ENCODE results near the gene GLT6D1. TPM values are rescaled to one million over a fixed set of nuclear protein-coding genes. Genes with fewer than 3 reads are reported as not detected.

Gene GLT6D1
- polyA plus RNA-seq, 3 donors: not detected

DNA sequence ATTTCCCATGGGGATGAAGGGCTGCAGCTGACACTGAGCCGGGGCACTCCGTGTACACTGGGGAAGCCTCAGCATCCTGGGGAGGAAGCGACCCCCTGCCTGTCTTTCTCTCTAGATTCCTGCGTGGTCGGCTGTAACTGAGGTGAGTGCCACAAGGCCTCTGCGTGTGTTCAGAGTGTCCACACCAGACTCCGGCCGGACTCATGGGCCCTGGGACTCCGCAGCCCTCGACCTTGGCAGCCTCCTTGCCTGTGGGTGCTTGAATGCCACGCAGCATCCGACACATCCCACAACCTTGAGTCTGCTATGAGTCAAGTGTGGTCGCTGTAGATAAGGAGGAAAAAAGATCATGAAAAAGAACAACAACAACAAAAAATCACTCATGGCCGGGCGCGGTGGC lies 54.4 kb downstream of the GLT6D1 start:
- no peak for DNase-seq

GRCh38 chr9:135584371-135584770 lies 55.0 kb downstream of the GLT6D1 start:
- DNase-seq: no peak

GRCh38 chr9:135583688-135584011 lies 55.7 kb downstream of the GLT6D1 start:
- DNase-seq: no peak

GRCh38 chr9:135582966-135583687 lies 56.2 kb downstream of the GLT6D1 start:
- DNase-seq: no peak

GRCh38 chr9:135582541-135582940 lies 56.8 kb downstream of the GLT6D1 start:
- DNase-seq: no peak

GRCh38 chr9:135581636-135582426 lies 57.5 kb downstream of the GLT6D1 start:
- DNase-seq: no peak

DNA sequence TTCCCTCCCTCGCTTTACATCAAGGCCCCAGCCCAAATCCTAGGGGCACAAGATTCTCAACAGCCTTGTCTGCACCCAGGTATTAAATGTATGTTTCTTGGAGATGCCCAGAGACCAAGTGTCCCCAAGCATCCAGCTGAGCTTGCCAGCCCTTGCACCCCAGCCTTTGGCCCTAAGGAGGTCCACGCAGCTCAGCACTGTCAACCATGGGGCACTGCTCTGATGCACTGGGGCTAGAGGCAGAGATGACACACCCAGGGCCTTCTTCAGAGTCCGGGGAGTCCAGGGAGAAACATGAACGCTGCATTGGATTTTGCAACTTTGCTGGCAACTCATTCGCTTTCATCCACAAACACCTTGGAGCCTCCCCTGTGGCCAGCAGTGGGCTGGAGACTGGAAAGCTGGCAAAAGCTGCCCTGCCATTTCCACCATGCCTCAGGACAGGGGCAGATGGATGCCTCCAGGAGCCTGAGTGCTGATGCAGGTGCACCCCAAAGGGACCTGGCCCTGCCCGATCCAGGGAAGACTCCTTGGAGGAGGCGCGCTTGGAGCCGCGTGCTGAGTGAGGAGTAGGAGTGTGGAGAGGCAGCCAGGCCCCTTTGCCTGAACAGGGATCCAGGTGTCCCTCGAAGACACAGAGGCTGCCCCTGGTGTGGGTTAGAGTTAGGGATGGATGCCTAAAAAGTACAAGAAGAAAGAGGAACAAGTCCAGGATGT lies 58.5 kb downstream of the GLT6D1 start:
- no peak for DNase-seq

- DNase-seq: no peak
Observed at GRCh38 chr9:135579889-135580660, 59.3 kb downstream of the GLT6D1 start.

GRCh38 chr9:135579356-135579755 lies 60.0 kb downstream of the GLT6D1 start:
- no peak for DNase-seq

- DNase-seq: no peak
Observed at GRCh38 chr9:135577256-135577655, 62.1 kb downstream of the GLT6D1 start.

- no peak for DNase-seq
Observed at GRCh38 chr9:135575995-135576631, 63.2 kb downstream of the GLT6D1 start.

- no peak for DNase-seq
Observed at GRCh38 chr9:135574943-135575342, 64.4 kb downstream of the GLT6D1 start.

DNA sequence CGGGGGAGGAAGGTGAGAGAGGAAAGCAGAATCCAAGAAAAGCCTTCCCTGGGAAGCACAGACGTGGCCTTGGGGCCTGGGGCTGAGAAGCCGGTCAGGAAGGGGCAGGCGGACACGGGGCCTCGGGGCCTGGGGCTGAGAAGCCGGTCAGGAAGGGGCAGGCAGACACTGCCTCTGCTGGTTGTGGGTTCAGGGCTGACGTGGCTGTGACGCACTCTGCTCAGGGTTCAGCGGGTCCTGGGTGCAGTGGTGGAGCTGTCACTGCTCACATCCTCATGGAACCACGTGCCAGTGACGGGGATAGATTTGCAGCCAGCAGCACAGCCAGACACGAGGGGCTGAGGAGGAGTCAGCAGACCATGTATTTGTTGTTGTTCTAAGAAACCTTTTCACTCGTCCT lies 65.0 kb downstream of the GLT6D1 start:
- DNase-seq: no peak

Other genes with a start within 250 kb of the GLT6D1 start
- gene PPP1R26, start 159.8 kb downstream of the GLT6D1 start, polyA plus RNA-seq (ENCODE audit: insufficient read length in 3 of 3): 10 to 100 TPM; 34.1 to 37.1 (median 36.0) TPM
- gene MRPS2, start 138.9 kb downstream of the GLT6D1 start, polyA plus RNA-seq (ENCODE audit: insufficient read length in 3 of 3): 10 to 100 TPM; 52.6 to 61.0 (median 59.1) TPM
- not detected for gene LCN1, start 118.1 kb downstream of the GLT6D1 start, polyA plus RNA-seq (ENCODE audit: insufficient read length in 3 of 3)
- under 1 TPM in 2 of 3 donors, not detected in 1; 0.23 to 0.30 TPM for gene OBP2A, start 93.4 kb downstream of the GLT6D1 start, polyA plus RNA-seq (ENCODE audit: insufficient read length in 3 of 3)
- under 1 TPM in 2 of 3 donors, not detected in 1; 0.20 to 0.38 TPM for gene PAEP, start 77.8 kb downstream of the GLT6D1 start, polyA plus RNA-seq (ENCODE audit: insufficient read length in 3 of 3)
- not detected for gene LCN9, start 23.8 kb upstream of the GLT6D1 start, polyA plus RNA-seq (ENCODE audit: insufficient read length in 3 of 3)
- not detected for gene SOHLH1, start 59.9 kb upstream of the GLT6D1 start, polyA plus RNA-seq (ENCODE audit: insufficient read length in 3 of 3)
- gene KCNT1, start 62.6 kb upstream of the GLT6D1 start, polyA plus RNA-seq (ENCODE audit: insufficient read length in 3 of 3): under 1 TPM; 0.09 to 0.90 (median 0.11) TPM

Data from renal pelvis (tissue), 4 donors.